Choroid plexus epithelial cell (primary cell): ENCODE measurements around the gene IRX6.

ENCODE experiments used
- DNase-seq: peaks from one replicate; pipeline ENCODE4 v3.0.0-alpha.2; 2010; ENCODE audit warnings: low read depth
- H3K4me3 ChIP-seq: 2 replicates; pipeline ENCODE4 v1.5.1; 2011; ENCODE audit warnings: low read depth, mild to moderate bottlenecking, control low read depth, low read length, moderate library complexity
- CTCF ChIP-seq: conservative IDR thresholded peaks from 2 replicates; pipeline ENCODE4 v1.5.1; 2011; ENCODE audit warnings: low read depth, mild to moderate bottlenecking, control low read depth, inconsistent platforms, low read length, moderate library complexity

The IRX6 gene

GRCh38 chr16:55379876-55380390 is 55.9 kb downstream of the IRX6 start:
- no peak for TF ChIP-seq CTCF
- no peak for DNase-seq
- H3K4me3 ChIP-seq, result no peak overlapping the region
